Karpas-422 (cell line): Measurements from ENCODE around the gene TOMM34. TPM values are rescaled to one million over a fixed set of nuclear protein-coding genes. Genes with fewer than 3 reads are reported as not detected.

ENCODE experiments used
- DNase-seq: peaks from one replicate; pipeline ENCODE4 v3.0.0-alpha.2; 2015
- H2AFZ ChIP-seq: fragments of 200-600 bp; sonication (generic); 2 replicates; pipeline ENCODE4 v1.6.1; 2014; ENCODE audit warnings: antibody characterized with exemption, low read length, mixed read lengths
- H3K27ac ChIP-seq: fragments of 200-600 bp; sonication (generic); 2 replicates; pipeline ENCODE4 v1.5.1; 2014; ENCODE audit warnings: mild to moderate bottlenecking, low read length, moderate library complexity
- H3K27me3 ChIP-seq: fragments of 200-600 bp; sonication (generic); 2 replicates; pipeline ENCODE4 v1.6.1; 2014; ENCODE audit warnings: low read length, mixed read lengths
- H3K36me3 ChIP-seq: fragments of 200-600 bp; sonication (generic); 2 replicates; pipeline ENCODE4 v1.6.1; 2014; ENCODE audit warnings: low read length, mixed read lengths; ENCODE audit not compliant: insufficient read depth
- H3K4me1 ChIP-seq: fragments of 200-600 bp; sonication (generic); 2 replicates; pipeline ENCODE4 v1.6.1; 2014; ENCODE audit warnings: mild to moderate bottlenecking, low read length, mixed read lengths
- H3K4me2 ChIP-seq: fragments of 200-600 bp; sonication (generic); 2 replicates; pipeline ENCODE4 v1.6.1; 2014; ENCODE audit warnings: low read length, low read depth, mild to moderate bottlenecking; ENCODE audit not compliant: poor library complexity, severe bottlenecking
- H3K4me3 ChIP-seq: fragments of 200-600 bp; sonication (generic); 2 replicates; pipeline ENCODE4 v1.5.1; 2014; ENCODE audit warnings: mild to moderate bottlenecking, antibody characterized with exemption, low read length, mixed read lengths
- H3K79me2 ChIP-seq: fragments of 200-600 bp; sonication (generic); 2 replicates; pipeline ENCODE4 v1.6.1; 2014; ENCODE audit warnings: mild to moderate bottlenecking, low read length, mixed read lengths
- H3K9ac ChIP-seq: fragments of 200-600 bp; sonication (generic); 2 replicates; pipeline ENCODE4 v1.6.0; 2014; ENCODE audit warnings: low read length
- H3K9me2 ChIP-seq: fragments of 200-600 bp; sonication (generic), shearing (Covaris generic); replicated peaks from 2 replicates; pipeline ENCODE4 v1.6.0; 2014; ENCODE audit warnings: mild to moderate bottlenecking, low read length, moderate library complexity; ENCODE audit not compliant: insufficient read depth
- H3K9me3 ChIP-seq: fragments of 300-700, 200-600 bp; sonication (generic); 2 replicates; pipeline ENCODE4 v1.6.1; 2014; ENCODE audit warnings: low read length, mixed read lengths
- H4K20me1 ChIP-seq: fragments of 200-600 bp; sonication (generic); 2 replicates; pipeline ENCODE4 v1.6.1; 2014; ENCODE audit warnings: mild to moderate bottlenecking, antibody characterized with exemption, low read length, low read depth; ENCODE audit not compliant: insufficient read depth
- total RNA-seq: library from RNA; depleted of rRNA; stranded (reverse); fragments of >200 nt; shearing (Covaris generic); gene quantifications from 2 replicates; pipeline ENCODE4 v1.2.3, GENCODE V29; 2014; ENCODE audit warnings: low replicate concordance; rRNA removed

Gene TOMM34
- total RNA-seq, result 29.4 and 42.7 TPM in 2 replicates

DNA sequence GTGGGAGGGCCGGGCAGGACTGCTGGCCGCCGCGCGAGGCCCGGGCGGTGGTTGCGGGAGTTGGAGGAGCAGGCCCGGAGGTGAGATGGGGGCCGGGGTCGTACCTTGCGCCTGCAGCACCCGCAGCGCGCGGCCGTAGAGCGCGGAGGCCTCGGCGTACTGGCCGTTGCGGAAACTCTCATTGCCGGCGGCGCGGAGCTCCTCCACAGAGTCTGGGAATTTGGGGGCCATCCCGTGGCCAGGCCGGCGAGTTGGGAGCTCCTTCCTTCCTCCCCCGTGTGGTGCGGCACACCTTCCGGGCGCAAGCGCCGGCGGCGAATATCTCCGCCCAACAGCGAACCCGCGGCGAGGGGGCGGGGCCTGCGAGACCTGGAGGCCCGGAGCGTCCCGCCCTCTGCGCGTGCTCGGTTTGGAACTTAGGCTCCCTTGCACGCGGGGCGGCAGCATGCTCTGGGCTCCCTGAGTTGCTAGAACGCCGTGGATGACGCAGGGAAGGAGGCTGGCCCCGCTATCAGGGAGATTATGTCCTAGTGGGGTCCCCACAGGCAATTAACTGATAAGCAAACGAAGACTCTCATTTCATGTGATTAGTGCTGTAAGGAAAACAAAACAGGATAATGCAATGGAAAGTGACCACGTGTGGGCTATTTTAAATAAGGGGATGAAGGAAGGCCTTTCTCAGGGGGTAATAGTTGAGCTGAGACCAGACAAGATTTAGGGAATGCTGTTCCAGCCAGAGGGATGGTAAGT, at the start of gene TOMM34:
Gene TOMM34, minus strand, starts transcription at position 295 of the 750 bp plus-strand sequence. Its CDS starts 64 bp downstream, at position 231.
- no peaks in the 10 kb centered on the region for H3K27me3 ChIP-seq
- no peaks in the 10 kb centered on the region for H3K9me2 ChIP-seq
- peak within 1 kb of the TSS; percentile 89 for H3K9ac ChIP-seq
- peak within 1 kb of the TSS; percentile 92 for H3K4me3 ChIP-seq
- H3K27ac ChIP-seq, result peak within 1 kb of the TSS; percentile 8; the same call in 1 of the 2 replicates
- H3K79me2 ChIP-seq, result peaks cover 47% of the 10 kb centered on the region
- DNase-seq, result peak; percentile 98
- H3K4me1 ChIP-seq, result peaks cover 78% of the 10 kb centered on the region
- peaks cover 4% of the 10 kb centered on the region; the same call in 1 of the 2 replicates for H4K20me1 ChIP-seq
- H2AFZ ChIP-seq, result 0 out of 2 replicates have a peak within 1 kb of the TSS, but pooled peaks have one; percentile 64
- peak within 1 kb of the TSS; percentile 90 for H3K4me2 ChIP-seq
- no peaks in the 10 kb centered on the region for H3K9me3 ChIP-seq
- peaks cover 12% of the 10 kb centered on the region for H3K36me3 ChIP-seq

GRCh38 chr20:45008521-45009049, 48.4 kb upstream of the TOMM34 start:
- peaks cover 87% of the 10 kb centered on the region for H3K79me2 ChIP-seq
- no peak overlapping the region for H3K4me3 ChIP-seq
- no peaks in the 10 kb centered on the region for H3K9me3 ChIP-seq
- no peaks in the 10 kb centered on the region for H4K20me1 ChIP-seq
- no peaks in the 10 kb centered on the region for H3K9me2 ChIP-seq
- no peak overlapping the region for H3K27ac ChIP-seq
- H3K4me1 ChIP-seq, result no peaks in the 10 kb centered on the region
- no peak overlapping the region for H2AFZ ChIP-seq
- no peak overlapping the region for H3K4me2 ChIP-seq
- no peak for DNase-seq
- H3K9ac ChIP-seq, result no peak overlapping the region
- H3K36me3 ChIP-seq, result peaks cover 36% of the 10 kb centered on the region; the same call in 1 of the 2 replicates
- no peaks in the 10 kb centered on the region for H3K27me3 ChIP-seq

DNA sequence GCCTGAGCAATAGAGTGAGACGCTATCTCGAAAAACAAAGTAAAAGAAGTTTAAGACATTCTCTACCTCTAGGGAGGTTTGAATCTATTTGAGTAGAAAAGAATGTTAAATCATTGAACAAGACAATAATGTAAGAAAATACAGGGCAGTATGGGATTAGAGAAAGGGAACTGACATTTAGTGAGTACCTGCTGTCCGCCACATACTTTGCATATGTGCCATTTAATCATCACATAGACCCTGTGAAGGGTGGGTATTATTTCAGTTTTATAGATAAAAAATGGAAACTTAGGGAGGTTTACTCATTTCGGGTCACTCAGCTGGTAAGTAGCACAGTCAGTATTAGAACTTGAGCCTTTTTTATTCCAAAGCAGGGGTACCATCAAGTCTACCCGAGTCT, 37.5 kb upstream of the TOMM34 start:
- Histone ChIP-seq H3K9me3 (no peaks in the 10 kb centered on the region), H3K4me3 (peak overlapping the region; percentile 36; the same call in 1 of the 2 replicates), H3K4me1 (peaks cover 48% of the 10 kb centered on the region), H3K9ac (peak overlapping the region; percentile 20; the same call in 1 of the 2 replicates), H3K4me2 (peak overlapping the region; percentile 68), H4K20me1 (peaks cover 5% of the 10 kb centered on the region; the same call in 1 of the 2 replicates), H3K27me3 (no peaks in the 10 kb centered on the region), H3K36me3 (peaks cover 74% of the 10 kb centered on the region), H3K9me2 (no peaks in the 10 kb centered on the region), H3K79me2 (peaks cover 78% of the 10 kb centered on the region), H3K27ac (peak overlapping the region; percentile 64), H2AFZ (no peak overlapping the region)
- DNase-seq, result peak; percentile 66

DNA sequence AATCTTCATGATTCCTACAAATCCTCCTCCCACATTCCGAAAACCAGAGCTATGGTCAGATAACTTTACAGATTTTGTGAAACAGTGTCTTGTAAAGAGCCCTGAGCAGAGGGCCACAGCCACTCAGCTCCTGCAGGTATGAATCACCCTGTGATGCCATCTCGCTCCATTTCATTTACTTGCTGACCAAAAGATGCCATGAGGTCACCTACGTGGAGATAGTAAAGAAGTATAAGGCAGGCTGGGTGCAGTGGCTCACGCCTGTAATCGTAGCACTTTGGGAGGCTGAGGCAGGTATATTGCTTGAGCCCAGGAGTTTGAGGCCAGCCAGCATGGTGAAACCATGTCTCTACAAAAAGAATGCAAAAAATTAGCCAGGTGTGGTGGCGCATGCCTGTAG, 37.0 kb upstream of the TOMM34 start:
- H3K79me2 ChIP-seq, result peaks cover 78% of the 10 kb centered on the region
- peaks cover 69% of the 10 kb centered on the region for H3K36me3 ChIP-seq
- peak overlapping the region; percentile 64 for H3K27ac ChIP-seq
- peak overlapping the region; percentile 20; the same call in 1 of the 2 replicates for H3K9ac ChIP-seq
- peaks cover 5% of the 10 kb centered on the region; the same call in 1 of the 2 replicates for H4K20me1 ChIP-seq
- peak overlapping the region; percentile 68 for H3K4me2 ChIP-seq
- no peaks in the 10 kb centered on the region for H3K9me3 ChIP-seq
- H3K27me3 ChIP-seq, result no peaks in the 10 kb centered on the region
- no peak for DNase-seq
- H2AFZ ChIP-seq, result no peak overlapping the region
- H3K4me1 ChIP-seq, result peaks cover 49% of the 10 kb centered on the region
- peak overlapping the region; percentile 36; the same call in 1 of the 2 replicates for H3K4me3 ChIP-seq
- H3K9me2 ChIP-seq, result no peaks in the 10 kb centered on the region

GRCh38 chr20:44993343-44993742, 33.1 kb upstream of the TOMM34 start:
- Histone ChIP-seq H3K27me3 (no peaks in the 10 kb centered on the region), H3K9me2 (no peaks in the 10 kb centered on the region), H2AFZ (no peak overlapping the region), H3K4me3 (no peak overlapping the region), H3K9me3 (no peaks in the 10 kb centered on the region), H3K9ac (no peak overlapping the region), H4K20me1 (peaks cover 5% of the 10 kb centered on the region; the same call in 1 of the 2 replicates), H3K4me2 (no peak overlapping the region), H3K79me2 (peaks cover 82% of the 10 kb centered on the region), H3K27ac (no peak overlapping the region), H3K36me3 (peaks cover 62% of the 10 kb centered on the region), H3K4me1 (peaks cover 67% of the 10 kb centered on the region)
- no peak for DNase-seq

DNA sequence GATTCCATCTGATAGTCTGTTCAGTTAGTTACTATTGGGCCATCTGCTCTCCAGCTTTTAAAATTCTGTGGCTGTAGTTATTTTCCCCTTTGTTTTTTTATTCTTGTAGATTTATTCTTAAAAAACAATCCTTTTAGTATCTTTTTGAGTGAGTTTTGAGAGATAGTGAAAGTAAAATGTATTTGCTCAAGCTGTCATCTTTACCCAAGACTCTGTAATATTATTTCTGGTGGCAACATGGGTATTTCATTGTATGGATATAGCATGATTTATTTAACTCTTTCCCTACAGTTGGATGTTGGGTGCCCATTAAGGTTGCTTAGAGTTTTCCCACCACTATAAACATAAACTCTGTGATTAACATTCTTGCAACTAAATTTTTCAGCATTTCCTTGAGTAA, 30.8 kb upstream of the TOMM34 start:
- no peaks in the 10 kb centered on the region for H4K20me1 ChIP-seq
- no peak overlapping the region for H2AFZ ChIP-seq
- H3K27me3 ChIP-seq, result no peaks in the 10 kb centered on the region
- H3K4me1 ChIP-seq, result peaks cover 57% of the 10 kb centered on the region
- no peak for DNase-seq
- peak overlapping the region; percentile 8 for H3K4me2 ChIP-seq
- H3K36me3 ChIP-seq, result peaks cover 64% of the 10 kb centered on the region
- no peak overlapping the region for H3K27ac ChIP-seq
- H3K4me3 ChIP-seq, result no peak overlapping the region
- H3K9ac ChIP-seq, result 0 out of 2 replicates have a peak overlapping the region, but pooled peaks have one; percentile 11
- no peaks in the 10 kb centered on the region for H3K9me3 ChIP-seq
- peaks cover 85% of the 10 kb centered on the region for H3K79me2 ChIP-seq
- no peaks in the 10 kb centered on the region for H3K9me2 ChIP-seq

DNA sequence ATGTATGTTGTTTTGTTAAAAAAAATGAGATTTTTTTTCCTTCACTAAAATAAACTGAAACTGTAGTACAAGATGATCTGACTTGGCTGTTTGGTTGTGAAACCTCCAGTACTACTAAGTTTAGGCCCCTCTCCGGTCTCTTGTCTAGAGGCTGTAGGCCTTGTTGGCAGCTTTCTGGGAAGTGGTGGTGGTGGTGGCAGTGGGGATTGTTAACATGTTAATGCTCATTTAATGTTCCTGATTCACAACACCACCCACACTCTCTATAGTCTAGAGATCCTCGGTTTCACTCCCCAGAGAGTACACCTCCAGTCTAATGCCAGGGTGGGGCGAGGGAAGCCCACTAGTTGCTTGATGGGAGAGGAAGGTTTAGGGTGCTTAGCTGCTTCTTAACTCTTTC, 30.2 kb upstream of the TOMM34 start:
- no peaks in the 10 kb centered on the region for H3K27me3 ChIP-seq
- no peak for DNase-seq
- no peak overlapping the region for H2AFZ ChIP-seq
- peaks cover 66% of the 10 kb centered on the region for H3K36me3 ChIP-seq
- H4K20me1 ChIP-seq, result no peaks in the 10 kb centered on the region
- H3K4me3 ChIP-seq, result no peak overlapping the region
- H3K9ac ChIP-seq, result 0 out of 2 replicates have a peak overlapping the region, but pooled peaks have one; percentile 11
- no peaks in the 10 kb centered on the region for H3K9me2 ChIP-seq
- H3K4me1 ChIP-seq, result peaks cover 54% of the 10 kb centered on the region
- no peak overlapping the region for H3K27ac ChIP-seq
- H3K9me3 ChIP-seq, result no peaks in the 10 kb centered on the region
- H3K79me2 ChIP-seq, result peaks cover 86% of the 10 kb centered on the region
- peak overlapping the region; percentile 8 for H3K4me2 ChIP-seq

- H3K4me1 ChIP-seq, result peaks cover 41% of the 10 kb centered on the region
- H3K27ac ChIP-seq, result no peak overlapping the region
- peaks cover 68% of the 10 kb centered on the region for H3K36me3 ChIP-seq
- no peak overlapping the region for H2AFZ ChIP-seq
- no peak overlapping the region for H3K4me3 ChIP-seq
- no peak overlapping the region for H3K9ac ChIP-seq
- peaks cover 88% of the 10 kb centered on the region for H3K79me2 ChIP-seq
- no peak for DNase-seq
- no peaks in the 10 kb centered on the region for H3K9me2 ChIP-seq
- H4K20me1 ChIP-seq, result no peaks in the 10 kb centered on the region
- no peak overlapping the region for H3K4me2 ChIP-seq
- no peaks in the 10 kb centered on the region for H3K27me3 ChIP-seq
- no peaks in the 10 kb centered on the region for H3K9me3 ChIP-seq
Measured at GRCh38 chr20:44988631-44989171, 28.5 kb upstream of the TOMM34 start.
